HepG2 (cell line): ENCODE results near the gene DPEP3. TPM values are rescaled to one million over a fixed set of nuclear protein-coding genes. Genes with fewer than 3 reads are reported as not detected.

Experiments used
- ATF1 ChIP-seq: IDR thresholded peaks from 2 replicates; pipeline ENCODE4 v1.6.1; 2016; ENCODE audit warnings: mild to moderate bottlenecking, control low read depth
- DNMT3B ChIP-seq: conservative IDR thresholded peaks from 2 replicates; pipeline ENCODE4 v1.6.1; 2016; ENCODE audit warnings: missing biosample characterization, control low read depth
- FOXC1 ChIP-seq: sonication (generic); formaldehyde crosslinking; IDR thresholded peaks from 2 replicates; pipeline ENCODE4 v1.8.0; 2022; ENCODE audit warnings: mild to moderate bottlenecking, missing genetic modification reagents, borderline replicate concordance
- GLI4 ChIP-seq: sonication (generic); formaldehyde crosslinking; IDR thresholded peaks from 2 replicates; pipeline ENCODE4 v1.5.1; 2020; ENCODE audit warnings: missing genetic modification reagents, mild to moderate bottlenecking, moderate library complexity, borderline replicate concordance
- MAFG ChIP-seq: sonication (generic); formaldehyde crosslinking; IDR thresholded peaks from 2 replicates; pipeline ENCODE4 v1.5.1; 2020; ENCODE audit warnings: mild to moderate bottlenecking, missing genetic modification reagents
- MXD4 ChIP-seq: IDR thresholded peaks from 2 replicates; pipeline ENCODE4 v1.6.1; 2016; ENCODE audit warnings: mild to moderate bottlenecking, missing biosample characterization, missing genetic modification reagents
- RAD21 ChIP-seq: fragments of 450-650 bp; formaldehyde crosslinking; IDR thresholded peaks from 2 replicates; pipeline ENCODE4 v1.5.0; 2020; ENCODE audit warnings: mild to moderate bottlenecking
- SP4 ChIP-seq: sonication (generic); formaldehyde crosslinking; IDR thresholded peaks from 2 replicates; pipeline ENCODE4 v1.8.1; 2023; ENCODE audit warnings: mild to moderate bottlenecking, missing genetic modification reagents
- SRY ChIP-seq: sonication (generic); formaldehyde crosslinking; IDR thresholded peaks from 2 replicates; pipeline ENCODE4 v1.8.0; 2022; ENCODE audit warnings: mild to moderate bottlenecking, missing genetic modification reagents
- ZNF878 ChIP-seq: sonication (generic); formaldehyde crosslinking; IDR thresholded peaks from 2 replicates; pipeline ENCODE4 v1.8.1; 2023; ENCODE audit warnings: mild to moderate bottlenecking, missing genetic modification reagents, moderate library complexity
- polyA plus RNA-seq, 8 experiments: library from polyadenylated mRNA; depleted of rRNA in 3 of 8; stranded (reverse) in 7 of 8; unstranded in 1 of 8; fragments of >200 nt; fragmentation: Illumina TruSeq in 4 of 8; extraction: Trizol in 4 of 8; gene quantifications; 2 replicates each; pipeline versions ENCODE4 v1.2.1 to v1.2.3, GENCODE V29; 2011 to 2016; ENCODE audit warnings: low read depth in 4 of 8, missing spikeins in 1 of 8, mixed read lengths in 1 of 8; ENCODE audit not compliant: insufficient read depth in 1 of 8
- total RNA-seq, 5 experiments: library from RNA; depleted of rRNA; stranded (reverse); fragments of >200 nt; fragmentation: Illumina TruSeq; extraction: Trizol; gene quantifications; 2 replicates each; pipeline ENCODE4 v1.2.3, GENCODE V29; 2016; ENCODE audit warnings: low read depth in 1 of 5
- TF ChIP-seq, protein P1 (sequence below): sonication (generic); formaldehyde crosslinking; conservative IDR thresholded peaks from 2 replicates; pipeline ENCODE4 v1.4.0; 2020; ENCODE audit warnings: mild to moderate bottlenecking, missing genetic modification reagents, moderate library complexity
- TF ChIP-seq, protein P2 (sequence below): IDR thresholded peaks from 2 replicates; pipeline ENCODE4 v1.6.1; 2016; ENCODE audit warnings: missing compliant biosample characterization, missing genetic modification reagents, borderline replicate concordance
- TF ChIP-seq, protein P3 (sequence below): sonication (generic); formaldehyde crosslinking; IDR thresholded peaks from 2 replicates; pipeline ENCODE4; 2020; ENCODE audit warnings: missing genetic modification reagents, mild to moderate bottlenecking, borderline replicate concordance
- TF ChIP-seq, protein P4 (sequence below): sonication (generic); formaldehyde crosslinking; IDR thresholded peaks from 2 replicates; pipeline ENCODE4 v1.4.0; 2020; ENCODE audit warnings: missing genetic modification reagents, low read depth, mild to moderate bottlenecking, borderline replicate concordance
- TF ChIP-seq, protein P5 (sequence below), 2 experiments: sonication (generic) in 1 of 2; formaldehyde crosslinking in 1 of 2; IDR thresholded peaks; 2 replicates each; pipeline versions ENCODE4 v1.4.0 to v1.6.1; 2016 to 2020; ENCODE audit warnings: borderline replicate concordance in 1 of 2, low read depth in 1 of 2, mild to moderate bottlenecking in 1 of 2, missing genetic modification reagents in 1 of 2

The DPEP3 gene
- total and polyA plus RNA-seq, 2 of the 13 experiments (the other 11 are each of a cell fraction or from before 2014, with no cell fraction given) = not detected

DNA sequence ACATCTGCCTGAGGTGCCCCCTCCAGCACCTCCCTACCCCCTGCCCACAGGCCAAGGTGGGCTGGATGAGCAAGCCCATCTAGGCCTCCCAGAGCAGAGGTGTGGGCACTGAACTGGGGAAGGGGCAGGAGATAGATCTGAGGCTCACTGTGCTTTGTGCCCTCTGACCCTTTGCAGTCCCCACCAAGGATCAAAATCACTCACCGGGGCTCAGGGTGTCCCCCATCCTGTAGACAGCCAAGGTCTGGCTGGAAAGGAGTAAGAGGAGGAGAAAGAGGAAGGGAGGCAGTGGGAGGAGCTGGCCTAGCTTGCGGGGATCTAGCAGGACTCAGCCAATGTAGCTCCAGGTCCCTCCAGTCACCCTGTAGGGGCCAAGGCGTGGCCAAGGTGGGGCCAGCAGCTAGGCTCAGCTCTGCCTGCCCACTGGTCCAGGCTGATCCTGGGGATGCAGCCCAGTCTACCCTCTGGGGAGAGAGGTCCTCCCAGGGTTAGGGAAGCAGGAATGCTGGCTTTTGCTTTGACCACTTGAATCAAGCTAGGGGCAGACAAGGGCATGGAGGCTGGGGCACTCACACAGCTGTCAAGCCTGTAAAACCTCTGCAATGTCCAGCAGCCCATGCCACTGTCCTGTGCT lies 13.6 kb downstream of the DPEP3 start (continued):
- TF ChIP-seq, protein P1, sequence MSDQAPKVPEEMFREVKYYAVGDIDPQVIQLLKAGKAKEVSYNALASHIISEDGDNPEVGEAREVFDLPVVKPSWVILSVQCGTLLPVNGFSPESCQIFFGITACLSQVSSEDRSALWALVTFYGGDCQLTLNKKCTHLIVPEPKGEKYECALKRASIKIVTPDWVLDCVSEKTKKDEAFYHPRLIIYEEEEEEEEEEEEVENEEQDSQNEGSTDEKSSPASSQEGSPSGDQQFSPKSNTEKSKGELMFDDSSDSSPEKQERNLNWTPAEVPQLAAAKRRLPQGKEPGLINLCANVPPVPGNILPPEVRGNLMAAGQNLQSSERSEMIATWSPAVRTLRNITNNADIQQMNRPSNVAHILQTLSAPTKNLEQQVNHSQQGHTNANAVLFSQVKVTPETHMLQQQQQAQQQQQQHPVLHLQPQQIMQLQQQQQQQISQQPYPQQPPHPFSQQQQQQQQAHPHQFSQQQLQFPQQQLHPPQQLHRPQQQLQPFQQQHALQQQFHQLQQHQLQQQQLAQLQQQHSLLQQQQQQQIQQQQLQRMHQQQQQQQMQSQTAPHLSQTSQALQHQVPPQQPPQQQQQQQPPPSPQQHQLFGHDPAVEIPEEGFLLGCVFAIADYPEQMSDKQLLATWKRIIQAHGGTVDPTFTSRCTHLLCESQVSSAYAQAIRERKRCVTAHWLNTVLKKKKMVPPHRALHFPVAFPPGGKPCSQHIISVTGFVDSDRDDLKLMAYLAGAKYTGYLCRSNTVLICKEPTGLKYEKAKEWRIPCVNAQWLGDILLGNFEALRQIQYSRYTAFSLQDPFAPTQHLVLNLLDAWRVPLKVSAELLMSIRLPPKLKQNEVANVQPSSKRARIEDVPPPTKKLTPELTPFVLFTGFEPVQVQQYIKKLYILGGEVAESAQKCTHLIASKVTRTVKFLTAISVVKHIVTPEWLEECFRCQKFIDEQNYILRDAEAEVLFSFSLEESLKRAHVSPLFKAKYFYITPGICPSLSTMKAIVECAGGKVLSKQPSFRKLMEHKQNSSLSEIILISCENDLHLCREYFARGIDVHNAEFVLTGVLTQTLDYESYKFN = no peak; the same call in 1 of the 2 replicates
- TF ChIP-seq DNMT3B (CRISPR knock-in tag) (peak; percentile 36; the same call in 1 of the 2 replicates), SRY (CRISPR knock-in tag) (no peak), GLI4 (CRISPR knock-in tag) (0 out of 2 replicates have a peak, but pooled peaks have one; percentile 72), MXD4 (CRISPR knock-in tag) (0 out of 2 replicates have a peak, but pooled peaks have one; percentile 37), RAD21 (no peak), ATF1 (no peak), MAFG (CRISPR knock-in tag) (no peak), SP4 (CRISPR knock-in tag) (no peak), ZNF878 (CRISPR knock-in tag) (no peak), FOXC1 (CRISPR knock-in tag) (no peak)
- TF ChIP-seq, protein P2, sequence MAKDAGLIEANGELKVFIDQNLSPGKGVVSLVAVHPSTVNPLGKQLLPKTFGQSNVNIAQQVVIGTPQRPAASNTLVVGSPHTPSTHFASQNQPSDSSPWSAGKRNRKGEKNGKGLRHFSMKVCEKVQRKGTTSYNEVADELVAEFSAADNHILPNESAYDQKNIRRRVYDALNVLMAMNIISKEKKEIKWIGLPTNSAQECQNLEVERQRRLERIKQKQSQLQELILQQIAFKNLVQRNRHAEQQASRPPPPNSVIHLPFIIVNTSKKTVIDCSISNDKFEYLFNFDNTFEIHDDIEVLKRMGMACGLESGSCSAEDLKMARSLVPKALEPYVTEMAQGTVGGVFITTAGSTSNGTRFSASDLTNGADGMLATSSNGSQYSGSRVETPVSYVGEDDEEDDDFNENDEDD = no peak
- TF ChIP-seq, protein P3, sequence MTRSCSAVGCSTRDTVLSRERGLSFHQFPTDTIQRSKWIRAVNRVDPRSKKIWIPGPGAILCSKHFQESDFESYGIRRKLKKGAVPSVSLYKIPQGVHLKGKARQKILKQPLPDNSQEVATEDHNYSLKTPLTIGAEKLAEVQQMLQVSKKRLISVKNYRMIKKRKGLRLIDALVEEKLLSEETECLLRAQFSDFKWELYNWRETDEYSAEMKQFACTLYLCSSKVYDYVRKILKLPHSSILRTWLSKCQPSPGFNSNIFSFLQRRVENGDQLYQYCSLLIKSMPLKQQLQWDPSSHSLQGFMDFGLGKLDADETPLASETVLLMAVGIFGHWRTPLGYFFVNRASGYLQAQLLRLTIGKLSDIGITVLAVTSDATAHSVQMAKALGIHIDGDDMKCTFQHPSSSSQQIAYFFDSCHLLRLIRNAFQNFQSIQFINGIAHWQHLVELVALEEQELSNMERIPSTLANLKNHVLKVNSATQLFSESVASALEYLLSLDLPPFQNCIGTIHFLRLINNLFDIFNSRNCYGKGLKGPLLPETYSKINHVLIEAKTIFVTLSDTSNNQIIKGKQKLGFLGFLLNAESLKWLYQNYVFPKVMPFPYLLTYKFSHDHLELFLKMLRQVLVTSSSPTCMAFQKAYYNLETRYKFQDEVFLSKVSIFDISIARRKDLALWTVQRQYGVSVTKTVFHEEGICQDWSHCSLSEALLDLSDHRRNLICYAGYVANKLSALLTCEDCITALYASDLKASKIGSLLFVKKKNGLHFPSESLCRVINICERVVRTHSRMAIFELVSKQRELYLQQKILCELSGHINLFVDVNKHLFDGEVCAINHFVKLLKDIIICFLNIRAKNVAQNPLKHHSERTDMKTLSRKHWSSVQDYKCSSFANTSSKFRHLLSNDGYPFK (CRISPR knock-in tag) = peak; percentile 35; the same call in 1 of the 2 replicates
- TF ChIP-seq, protein P4, sequence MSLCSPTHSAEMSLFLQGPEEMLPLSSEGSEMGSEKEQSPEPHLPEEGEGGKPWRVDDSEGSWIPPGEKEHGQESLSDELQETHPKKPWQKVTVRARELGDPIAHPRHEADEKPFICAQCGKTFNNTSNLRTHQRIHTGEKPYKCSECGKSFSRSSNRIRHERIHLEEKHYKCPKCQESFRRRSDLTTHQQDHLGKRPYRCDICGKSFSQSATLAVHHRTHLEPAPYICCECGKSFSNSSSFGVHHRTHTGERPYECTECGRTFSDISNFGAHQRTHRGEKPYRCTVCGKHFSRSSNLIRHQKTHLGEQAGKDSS = peak; percentile 89
- TF ChIP-seq, protein P5, sequence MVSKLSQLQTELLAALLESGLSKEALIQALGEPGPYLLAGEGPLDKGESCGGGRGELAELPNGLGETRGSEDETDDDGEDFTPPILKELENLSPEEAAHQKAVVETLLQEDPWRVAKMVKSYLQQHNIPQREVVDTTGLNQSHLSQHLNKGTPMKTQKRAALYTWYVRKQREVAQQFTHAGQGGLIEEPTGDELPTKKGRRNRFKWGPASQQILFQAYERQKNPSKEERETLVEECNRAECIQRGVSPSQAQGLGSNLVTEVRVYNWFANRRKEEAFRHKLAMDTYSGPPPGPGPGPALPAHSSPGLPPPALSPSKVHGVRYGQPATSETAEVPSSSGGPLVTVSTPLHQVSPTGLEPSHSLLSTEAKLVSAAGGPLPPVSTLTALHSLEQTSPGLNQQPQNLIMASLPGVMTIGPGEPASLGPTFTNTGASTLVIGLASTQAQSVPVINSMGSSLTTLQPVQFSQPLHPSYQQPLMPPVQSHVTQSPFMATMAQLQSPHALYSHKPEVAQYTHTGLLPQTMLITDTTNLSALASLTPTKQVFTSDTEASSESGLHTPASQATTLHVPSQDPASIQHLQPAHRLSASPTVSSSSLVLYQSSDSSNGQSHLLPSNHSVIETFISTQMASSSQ (IDR thresholded peaks at IDR 0.05; ENCODE audit: low read depth) = no peak
- TF ChIP-seq, protein P5 (CRISPR knock-in tag; IDR thresholded peaks at IDR 0.05; ENCODE audit: borderline replicate concordance) = peak; percentile 42; the same call in 1 of the 2 replicates
